ENCODE data around the gene JOSD2. TPM values are rescaled to one million over a fixed set of nuclear protein-coding genes. Genes with fewer than 3 reads are reported as not detected.

The JOSD2 gene
- polyA plus RNA-seq, 3 donors from 2014 or later = 21.4 to 28.2 (median 26.1) TPM

- Mint-ChIP-seq H3K4me3 (no peak overlapping the region), H3K27ac (no peak overlapping the region), H3K36me3 (peaks cover 0 to 3% (median 0%) of the 10 kb centered on the region in 3 donors), H3K9me3 (no peaks in the 10 kb centered on the region), H3K27me3 (ENCODE audit: low read depth in 3 of 3) (peaks cover 4 to 20% (median 16%) of the 10 kb centered on the region in 3 donors), H3K4me1 (peaks cover 0 to 4% of the 10 kb centered on the region in 2 donors)
- DNase-seq = no peak
Measured at GRCh38 chr19:50551034-50551714, 40.2 kb upstream of the JOSD2 start.

- peaks cover 3 to 17% (median 15%) of the 10 kb centered on the region in 3 donors for H3K27me3 Mint-ChIP-seq (ENCODE audit: low read depth in 3 of 3)
- H3K9me3 Mint-ChIP-seq = no peaks in the 10 kb centered on the region
- H3K4me3 Mint-ChIP-seq = no peak overlapping the region
- H3K27ac Mint-ChIP-seq = no peak overlapping the region
- peaks cover 0 to 3% (median 0%) of the 10 kb centered on the region in 3 donors for H3K36me3 Mint-ChIP-seq
- DNase-seq = no peak
- H3K4me1 Mint-ChIP-seq = peaks cover 0 to 2% of the 10 kb centered on the region in 2 donors
Measured at GRCh38 chr19:50550594-50550966, 39.6 kb upstream of the JOSD2 start.

- no peak overlapping the region for H3K27ac Mint-ChIP-seq
- H3K9me3 Mint-ChIP-seq = no peaks in the 10 kb centered on the region
- H3K27me3 Mint-ChIP-seq (ENCODE audit: low read depth in 3 of 3) = peaks cover 2 to 15% (median 11%) of the 10 kb centered on the region in 3 donors
- H3K4me3 Mint-ChIP-seq = no peak overlapping the region
- H3K36me3 Mint-ChIP-seq = peaks cover 0 to 3% (median 0%) of the 10 kb centered on the region in 3 donors
- DNase-seq = no peak
- peaks cover 0 to 2% of the 10 kb centered on the region in 2 donors for H3K4me1 Mint-ChIP-seq
Measured at GRCh38 chr19:50549927-50550593, 39.1 kb upstream of the JOSD2 start.

GRCh38 chr19:50549059-50549926, 38.3 kb upstream of the JOSD2 start:
- H3K4me3 Mint-ChIP-seq = no peak overlapping the region
- no peaks in the 10 kb centered on the region for H3K4me1 Mint-ChIP-seq
- no peak for DNase-seq
- peaks cover 2 to 10% (median 9%) of the 10 kb centered on the region in 3 donors for H3K27me3 Mint-ChIP-seq (ENCODE audit: low read depth in 3 of 3)
- no peaks in the 10 kb centered on the region for H3K9me3 Mint-ChIP-seq
- peaks cover 0 to 3% (median 0%) of the 10 kb centered on the region in 3 donors for H3K36me3 Mint-ChIP-seq
- no peak overlapping the region for H3K27ac Mint-ChIP-seq

GRCh38 chr19:50548191-50549058, 37.4 kb upstream of the JOSD2 start:
- H3K9me3 Mint-ChIP-seq = no peaks in the 10 kb centered on the region
- no peaks in the 10 kb centered on the region for H3K4me1 Mint-ChIP-seq
- peaks cover 0 to 1% (median 0%) of the 10 kb centered on the region in 3 donors for H3K36me3 Mint-ChIP-seq
- peaks cover 0 to 10% (median 8%) of the 10 kb centered on the region in 3 donors for H3K27me3 Mint-ChIP-seq (ENCODE audit: low read depth in 3 of 3)
- no peak overlapping the region for H3K4me3 Mint-ChIP-seq
- no peak overlapping the region for H3K27ac Mint-ChIP-seq
- DNase-seq = no peak

GRCh38 chr19:50547385-50548190, 36.6 kb upstream of the JOSD2 start:
- Mint-ChIP-seq H3K4me3 (no peak overlapping the region), H3K27ac (no peak overlapping the region), H3K36me3 (no peaks in the 10 kb centered on the region), H3K9me3 (no peaks in the 10 kb centered on the region), H3K4me1 (no peaks in the 10 kb centered on the region), H3K27me3 (ENCODE audit: low read depth in 3 of 3) (peaks cover 0 to 10% (median 8%) of the 10 kb centered on the region in 3 donors)
- DNase-seq = no peak

GRCh38 chr19:50546527-50547221, 35.7 kb upstream of the JOSD2 start:
- H3K36me3 Mint-ChIP-seq = no peaks in the 10 kb centered on the region
- H3K4me3 Mint-ChIP-seq = no peak overlapping the region
- no peaks in the 10 kb centered on the region for H3K9me3 Mint-ChIP-seq
- DNase-seq = no peak
- no peaks in the 10 kb centered on the region for H3K4me1 Mint-ChIP-seq
- peaks cover 0 to 8% (median 3%) of the 10 kb centered on the region in 3 donors for H3K27me3 Mint-ChIP-seq (ENCODE audit: low read depth in 3 of 3)
- no peak overlapping the region for H3K27ac Mint-ChIP-seq

- no peaks in the 10 kb centered on the region for H3K4me1 Mint-ChIP-seq
- no peaks in the 10 kb centered on the region for H3K36me3 Mint-ChIP-seq
- H3K4me3 Mint-ChIP-seq = no peak overlapping the region
- H3K9me3 Mint-ChIP-seq = no peaks in the 10 kb centered on the region
- H3K27me3 Mint-ChIP-seq (ENCODE audit: low read depth in 3 of 3) = peaks cover 0 to under 1% (median 0%) of the 10 kb centered on the region in 3 donors
- H3K27ac Mint-ChIP-seq = no peak overlapping the region
- DNase-seq = no peak
Measured at GRCh38 chr19:50542943-50543342, 32.0 kb upstream of the JOSD2 start.

- Mint-ChIP-seq H3K27ac (no peak overlapping the region), H3K36me3 (peaks cover 0 to 3% (median 0%) of the 10 kb centered on the region in 3 donors), H3K9me3 (peaks cover 0 to 8% (median 2%) of the 10 kb centered on the region in 6 donors), H3K27me3 (ENCODE audit: low read depth in 3 of 3) (peaks cover 0 to 3% (median 0%) of the 10 kb centered on the region in 3 donors), H3K4me1 (no peaks in the 10 kb centered on the region), H3K4me3 (no peak overlapping the region)
- peak; percentile 22 to 41 (median 26) for DNase-seq
Measured at GRCh38 chr19:50537769-50538230, 26.8 kb upstream of the JOSD2 start.

- no peak overlapping the region for H3K4me3 Mint-ChIP-seq
- H3K27me3 Mint-ChIP-seq (ENCODE audit: low read depth in 3 of 3) = peaks cover 0 to 6% (median 0%) of the 10 kb centered on the region in 3 donors
- DNase-seq = no peak
- peaks cover 0 to 12% (median 2%) of the 10 kb centered on the region in 6 donors for H3K9me3 Mint-ChIP-seq
- H3K4me1 Mint-ChIP-seq = no peaks in the 10 kb centered on the region
- H3K27ac Mint-ChIP-seq = no peak overlapping the region
- H3K36me3 Mint-ChIP-seq = peaks cover 0 to 3% (median 0%) of the 10 kb centered on the region in 3 donors
Measured at GRCh38 chr19:50537306-50537685, 26.3 kb upstream of the JOSD2 start.

GRCh38 chr19:50536662-50537305, 25.8 kb upstream of the JOSD2 start:
- Mint-ChIP-seq H3K27ac (no peak overlapping the region), H3K9me3 (peaks cover 0 to 12% (median 2%) of the 10 kb centered on the region in 6 donors), H3K4me1 (no peaks in the 10 kb centered on the region)

More at GRCh38 chr19:50536662-50537305, 25.8 kb upstream of the JOSD2 start:
- peaks cover 0 to 3% (median 0%) of the 10 kb centered on the region in 3 donors for H3K36me3 Mint-ChIP-seq
- H3K27me3 Mint-ChIP-seq (ENCODE audit: low read depth in 3 of 3) = peaks cover 0 to 6% (median 0%) of the 10 kb centered on the region in 3 donors
- no peak overlapping the region for H3K4me3 Mint-ChIP-seq
- DNase-seq = no peak

Measured in immature natural killer cell (primary cell).